Measurements from ENCODE around the gene GLOD5. TPM values are rescaled to one million over a fixed set of nuclear protein-coding genes. Genes with fewer than 3 reads are reported as not detected.

GLOD5 gene
- total RNA-seq, 1 experiment from 2014 or later, result not detected

DNA sequence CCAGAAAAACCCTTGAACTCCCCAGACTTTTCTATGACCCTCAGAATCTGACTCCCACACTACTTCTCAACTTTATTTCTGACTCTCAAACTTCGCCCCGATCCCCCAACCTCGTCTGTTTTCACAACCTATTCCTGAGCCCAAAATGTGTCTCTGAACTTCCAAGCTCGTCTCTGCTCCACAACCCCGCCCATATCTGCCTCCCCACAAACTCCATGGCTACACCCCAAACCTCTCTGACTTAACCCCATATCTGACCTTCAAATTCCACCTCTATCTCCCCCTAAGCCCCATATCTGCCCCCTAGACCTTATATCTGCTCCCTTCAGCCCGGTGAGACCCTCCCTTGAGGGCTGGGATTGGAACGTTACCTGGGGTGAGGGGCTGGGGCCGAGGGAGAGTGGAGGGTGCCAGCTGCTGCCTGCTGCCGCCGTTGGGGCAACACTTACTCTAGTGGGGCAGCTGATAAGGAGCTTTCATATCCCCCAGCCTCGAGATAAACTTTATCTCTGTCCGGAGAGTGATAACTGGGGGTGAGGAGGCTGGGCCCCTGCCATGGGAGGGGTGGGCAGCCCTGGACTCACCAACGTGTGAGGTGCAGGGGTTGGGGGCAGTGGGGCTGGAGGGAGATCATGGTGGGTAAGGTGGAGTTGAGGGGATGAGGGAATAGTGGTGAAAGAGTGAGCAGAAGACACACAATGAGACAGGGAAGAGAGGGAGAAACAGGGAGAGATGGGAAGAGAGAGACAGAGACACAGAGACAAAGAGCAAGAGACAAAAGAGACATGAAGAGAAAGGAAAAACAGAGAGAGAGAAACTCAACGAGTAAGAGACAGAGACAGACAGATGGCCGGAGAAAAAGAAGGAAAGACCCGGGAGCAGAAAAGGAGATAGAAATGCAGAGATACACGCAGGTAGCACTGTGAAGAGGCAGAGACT lies 26.2 kb downstream of the GLOD5 start:
- Histone ChIP-seq H3K36me3 (ENCODE audit: control insufficient read depth, insufficient read depth, low read length) (no peaks in the 10 kb centered on the region), H3K27ac (ENCODE audit: low read length) (no peak overlapping the region), H3K4me3 (ENCODE audit: low read depth in 2 of 2, low read length in 2 of 2) (no peak overlapping the region), H3K27me3 (ENCODE audit: control insufficient read depth, insufficient read depth, low read length) (no peaks in the 10 kb centered on the region), H3K9me3 (ENCODE audit: control insufficient read depth, insufficient read depth, low read depth, low read length) (no peaks in the 10 kb centered on the region), H3K4me1 (ENCODE audit: control insufficient read depth, insufficient read depth, low read length) (no peaks in the 10 kb centered on the region)
- intact Hi-C loops (cut with micrococcal nuclease; ENCODE audit: unreplicated experiment), result no loop called here
- DNase-seq (ENCODE audit: low read depth, low spot score) (no peak), ATAC-seq (no peak)
- in situ Hi-C loops (cut with HindIII; ENCODE audit: low pct_unique_long_range_greater_than_20kb, low sequenced_read_pairs), result no loop called here
- no TSS peak for BruUV-seq (replicated peaks)
- TF ChIP-seq SIN3A (IDR thresholded peaks at IDR 0.05; ENCODE audit: borderline replicate concordance, insufficient read depth, low read depth, low read length), result no peak
- no peak for TF ChIP-seq TCF7L2 (IDR thresholded peaks at IDR 0.05; ENCODE audit: low read depth, low read length)
- no peak for TF ChIP-seq POLR2AphosphoS5 (IDR thresholded peaks at IDR 0.05; ENCODE audit: low read depth, low read length)
- TF ChIP-seq, protein P1, sequence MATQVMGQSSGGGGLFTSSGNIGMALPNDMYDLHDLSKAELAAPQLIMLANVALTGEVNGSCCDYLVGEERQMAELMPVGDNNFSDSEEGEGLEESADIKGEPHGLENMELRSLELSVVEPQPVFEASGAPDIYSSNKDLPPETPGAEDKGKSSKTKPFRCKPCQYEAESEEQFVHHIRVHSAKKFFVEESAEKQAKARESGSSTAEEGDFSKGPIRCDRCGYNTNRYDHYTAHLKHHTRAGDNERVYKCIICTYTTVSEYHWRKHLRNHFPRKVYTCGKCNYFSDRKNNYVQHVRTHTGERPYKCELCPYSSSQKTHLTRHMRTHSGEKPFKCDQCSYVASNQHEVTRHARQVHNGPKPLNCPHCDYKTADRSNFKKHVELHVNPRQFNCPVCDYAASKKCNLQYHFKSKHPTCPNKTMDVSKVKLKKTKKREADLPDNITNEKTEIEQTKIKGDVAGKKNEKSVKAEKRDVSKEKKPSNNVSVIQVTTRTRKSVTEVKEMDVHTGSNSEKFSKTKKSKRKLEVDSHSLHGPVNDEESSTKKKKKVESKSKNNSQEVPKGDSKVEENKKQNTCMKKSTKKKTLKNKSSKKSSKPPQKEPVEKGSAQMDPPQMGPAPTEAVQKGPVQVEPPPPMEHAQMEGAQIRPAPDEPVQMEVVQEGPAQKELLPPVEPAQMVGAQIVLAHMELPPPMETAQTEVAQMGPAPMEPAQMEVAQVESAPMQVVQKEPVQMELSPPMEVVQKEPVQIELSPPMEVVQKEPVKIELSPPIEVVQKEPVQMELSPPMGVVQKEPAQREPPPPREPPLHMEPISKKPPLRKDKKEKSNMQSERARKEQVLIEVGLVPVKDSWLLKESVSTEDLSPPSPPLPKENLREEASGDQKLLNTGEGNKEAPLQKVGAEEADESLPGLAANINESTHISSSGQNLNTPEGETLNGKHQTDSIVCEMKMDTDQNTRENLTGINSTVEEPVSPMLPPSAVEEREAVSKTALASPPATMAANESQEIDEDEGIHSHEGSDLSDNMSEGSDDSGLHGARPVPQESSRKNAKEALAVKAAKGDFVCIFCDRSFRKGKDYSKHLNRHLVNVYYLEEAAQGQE (IDR thresholded peaks at IDR 0.05; ENCODE audit: insufficient read depth in 1 of 2, low read depth in 2 of 2, low read length in 1 of 2), result no peak
- TF ChIP-seq, protein P2, sequence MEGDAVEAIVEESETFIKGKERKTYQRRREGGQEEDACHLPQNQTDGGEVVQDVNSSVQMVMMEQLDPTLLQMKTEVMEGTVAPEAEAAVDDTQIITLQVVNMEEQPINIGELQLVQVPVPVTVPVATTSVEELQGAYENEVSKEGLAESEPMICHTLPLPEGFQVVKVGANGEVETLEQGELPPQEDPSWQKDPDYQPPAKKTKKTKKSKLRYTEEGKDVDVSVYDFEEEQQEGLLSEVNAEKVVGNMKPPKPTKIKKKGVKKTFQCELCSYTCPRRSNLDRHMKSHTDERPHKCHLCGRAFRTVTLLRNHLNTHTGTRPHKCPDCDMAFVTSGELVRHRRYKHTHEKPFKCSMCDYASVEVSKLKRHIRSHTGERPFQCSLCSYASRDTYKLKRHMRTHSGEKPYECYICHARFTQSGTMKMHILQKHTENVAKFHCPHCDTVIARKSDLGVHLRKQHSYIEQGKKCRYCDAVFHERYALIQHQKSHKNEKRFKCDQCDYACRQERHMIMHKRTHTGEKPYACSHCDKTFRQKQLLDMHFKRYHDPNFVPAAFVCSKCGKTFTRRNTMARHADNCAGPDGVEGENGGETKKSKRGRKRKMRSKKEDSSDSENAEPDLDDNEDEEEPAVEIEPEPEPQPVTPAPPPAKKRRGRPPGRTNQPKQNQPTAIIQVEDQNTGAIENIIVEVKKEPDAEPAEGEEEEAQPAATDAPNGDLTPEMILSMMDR (IDR thresholded peaks at IDR 0.05), result no peak
- POLR2A ChIA-PET, result no interaction called here
- CTCF ChIA-PET, result no interaction called here

DNA sequence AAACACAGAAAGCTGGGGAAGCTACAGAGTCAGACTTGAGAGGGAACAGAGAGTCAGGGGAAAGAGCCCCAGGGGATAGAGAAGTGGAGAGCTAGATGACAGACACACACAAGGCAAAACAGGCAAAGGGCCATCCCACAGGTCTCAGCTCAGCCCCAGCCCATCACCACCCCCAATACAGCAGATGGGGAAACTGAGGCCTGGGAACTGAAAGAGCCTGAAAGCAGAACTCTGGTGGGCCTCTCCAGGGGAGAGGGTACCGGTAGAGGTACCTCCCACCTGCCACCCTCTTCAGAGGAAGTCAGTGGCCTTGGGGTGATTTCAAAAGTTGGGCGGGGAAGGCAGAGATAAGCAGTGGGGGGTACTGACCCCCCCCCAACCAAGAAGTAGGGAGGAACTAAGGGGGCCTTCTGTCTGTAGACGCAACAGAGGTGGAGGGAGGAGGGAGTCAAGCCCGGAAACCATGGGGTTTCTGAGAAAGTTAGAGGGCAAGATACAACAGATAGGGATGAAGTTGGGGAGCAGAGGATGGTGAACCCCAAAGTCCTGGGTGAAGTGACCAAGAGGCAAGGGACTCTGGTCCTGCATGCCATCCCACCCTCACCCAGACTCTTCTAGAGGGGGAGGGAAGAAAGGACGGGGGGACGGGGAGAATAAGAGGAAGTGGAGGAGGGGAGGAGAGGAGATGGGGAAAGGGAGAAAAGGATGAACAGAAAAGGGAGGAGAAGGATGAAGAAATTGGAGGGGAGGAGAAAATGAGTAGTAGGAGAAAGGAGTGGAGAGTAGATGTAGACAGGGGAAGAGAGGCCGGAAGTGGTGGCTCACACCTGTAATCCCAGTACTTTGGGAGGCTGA lies 28.0 kb downstream of the GLOD5 start:
- in situ Hi-C loops (cut with HindIII; ENCODE audit: low pct_unique_long_range_greater_than_20kb, low sequenced_read_pairs), result no loop called here
- ATAC-seq, result no peak
- no peaks in the 10 kb centered on the region for H3K4me1 ChIP-seq (ENCODE audit: control insufficient read depth, insufficient read depth, low read length)
- no peaks in the 10 kb centered on the region for H3K27me3 ChIP-seq (ENCODE audit: control insufficient read depth, insufficient read depth, low read length)
- ChIA-PET POLR2A (interaction anchor here (0.6 kb wide), 2 partner anchors 11 to 122 kb away, joined by 3 to 5 read pairs; partner anchors contain the start of gene SLC35A2), CTCF (interaction anchor here (0.7 kb wide), 1 partner anchor 78 kb away, joined by 4 read pairs; no protein-coding TSS in a partner anchor)
- H3K36me3 ChIP-seq (ENCODE audit: control insufficient read depth, insufficient read depth, low read length), result no peaks in the 10 kb centered on the region
- intact Hi-C loops (cut with micrococcal nuclease; ENCODE audit: unreplicated experiment), result no loop called here
- no peaks in the 10 kb centered on the region for H3K9me3 ChIP-seq (ENCODE audit: control insufficient read depth, insufficient read depth, low read depth, low read length)
- no peak overlapping the region for H3K27ac ChIP-seq (ENCODE audit: low read length)
- no peak overlapping the region for H3K4me3 ChIP-seq (ENCODE audit: low read depth in 2 of 2, low read length in 2 of 2)
- DNase-seq (ENCODE audit: low read depth, low spot score), result no peak
- TF ChIP-seq, protein P2 (IDR thresholded peaks at IDR 0.05), result no peak
- no peak for TF ChIP-seq POLR2AphosphoS5 (IDR thresholded peaks at IDR 0.05; ENCODE audit: low read depth, low read length)
- no peak for TF ChIP-seq SIN3A (IDR thresholded peaks at IDR 0.05; ENCODE audit: borderline replicate concordance, insufficient read depth, low read depth, low read length)
- TF ChIP-seq TCF7L2 (IDR thresholded peaks at IDR 0.05; ENCODE audit: low read depth, low read length), result no peak
- TF ChIP-seq, protein P1 (IDR thresholded peaks at IDR 0.05; ENCODE audit: insufficient read depth in 1 of 2, low read depth in 2 of 2, low read length in 1 of 2), result no peak
- BruUV-seq (replicated peaks), result no TSS peak

All from Panc1 (cell line).